Skeletal muscle satellite cell (primary cell): ENCODE data around the gene RRAS2.

ENCODE experiments used
- H3K27me3 ChIP-seq: 2 replicates; pipeline ENCODE4 v1.7.0; 2013; ENCODE audit warnings: low read length; ENCODE audit not compliant: control insufficient read depth, insufficient read depth
- H3K36me3 ChIP-seq: 2 replicates; pipeline ENCODE4 v1.7.0; 2013; ENCODE audit warnings: mild to moderate bottlenecking, control low read depth, low read length; ENCODE audit not compliant: insufficient read depth
- H3K4me1 ChIP-seq: 2 replicates; pipeline ENCODE4 v1.7.0; 2013; ENCODE audit warnings: low read length; ENCODE audit not compliant: control insufficient read depth, insufficient read depth
- H3K4me2 ChIP-seq: 2 replicates; pipeline ENCODE4 v1.7.0; 2013; ENCODE audit warnings: mild to moderate bottlenecking, low read length
- H3K4me3 ChIP-seq: 2 replicates; pipeline ENCODE4 v1.7.0; 2013; ENCODE audit warnings: low read length
- H3K9ac ChIP-seq: 2 replicates; pipeline ENCODE4 v1.7.0; 2013; ENCODE audit warnings: mild to moderate bottlenecking, low read depth, low read length, moderate library complexity
- H3K9me3 ChIP-seq: replicated peaks from 2 replicates; pipeline ENCODE4 v1.7.0; 2013; ENCODE audit warnings: mild to moderate bottlenecking, control low read depth, low read length

RRAS2 gene

DNA sequence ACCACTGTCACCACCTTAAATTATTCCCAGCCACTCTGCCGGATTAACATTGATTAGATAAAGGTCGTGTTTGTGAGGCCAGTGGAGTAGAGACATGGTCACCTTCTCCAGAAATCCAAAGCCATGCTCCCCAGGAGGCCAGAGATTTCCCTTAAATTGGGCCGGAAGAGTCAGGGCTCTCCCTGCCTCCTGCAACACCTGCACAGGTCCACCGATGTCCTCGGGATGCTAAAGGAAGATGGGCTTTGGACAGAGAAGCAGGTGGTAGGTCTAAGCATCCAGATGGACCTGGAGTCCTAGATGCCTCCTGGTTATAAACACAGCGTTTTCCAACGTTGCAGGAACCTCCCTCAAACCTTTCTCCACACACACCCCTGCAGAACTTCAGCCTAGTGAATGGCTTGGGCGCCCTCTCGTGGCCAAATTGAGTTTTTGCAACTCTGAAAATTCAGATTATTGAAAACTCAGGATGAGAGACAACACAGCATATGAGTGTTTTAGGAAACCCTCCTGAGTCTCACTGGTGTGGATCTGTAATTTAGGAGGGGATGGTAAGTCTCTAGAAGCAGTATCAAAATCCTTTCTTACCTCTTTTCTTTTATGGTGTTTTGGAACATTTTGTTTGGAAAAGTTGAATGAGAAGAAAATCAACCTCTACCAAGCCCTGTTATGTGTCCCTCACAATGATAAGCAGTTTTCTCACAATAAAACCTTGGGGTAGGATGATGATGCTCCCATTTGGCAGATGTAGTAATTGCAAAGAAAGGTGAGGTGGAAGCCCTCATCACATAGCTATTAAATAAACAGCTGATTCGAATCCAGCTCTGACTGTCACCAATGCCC is 109.6 kb downstream of the RRAS2 start:
- Histone ChIP-seq H3K36me3 (no peaks in the 10 kb centered on the region), H3K4me3 (no peak overlapping the region), H3K9ac (no peak overlapping the region), H3K27me3 (peaks cover 65% of the 10 kb centered on the region), H3K4me2 (no peak overlapping the region), H3K4me1 (no peaks in the 10 kb centered on the region), H3K9me3 (no peaks in the 10 kb centered on the region)

DNA sequence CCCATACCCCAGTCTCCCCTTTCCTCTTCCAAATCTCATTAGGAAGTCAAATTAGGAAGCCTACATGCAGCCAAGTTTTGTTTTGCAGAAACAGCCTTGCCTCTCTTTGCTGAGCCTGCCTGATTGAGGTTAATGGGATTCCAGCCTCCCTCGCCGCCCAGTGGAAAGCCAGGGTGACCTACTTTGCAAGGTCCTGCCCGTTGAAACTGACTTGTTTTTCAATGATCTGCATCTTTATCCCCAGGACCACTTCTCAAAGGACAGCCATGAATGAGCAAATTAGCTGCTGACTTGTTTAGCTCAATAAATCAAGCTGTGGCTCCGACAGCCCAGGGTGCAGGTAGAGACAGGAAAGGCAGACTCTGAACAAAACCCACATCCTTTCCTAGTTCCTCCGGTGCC is 110.4 kb downstream of the RRAS2 start:
- H3K9me3 ChIP-seq = no peaks in the 10 kb centered on the region
- no peak overlapping the region for H3K4me3 ChIP-seq
- H3K4me2 ChIP-seq = no peak overlapping the region
- H3K27me3 ChIP-seq = peaks cover 62% of the 10 kb centered on the region
- H3K4me1 ChIP-seq = no peaks in the 10 kb centered on the region
- H3K9ac ChIP-seq = no peak overlapping the region
- H3K36me3 ChIP-seq = no peaks in the 10 kb centered on the region

DNA sequence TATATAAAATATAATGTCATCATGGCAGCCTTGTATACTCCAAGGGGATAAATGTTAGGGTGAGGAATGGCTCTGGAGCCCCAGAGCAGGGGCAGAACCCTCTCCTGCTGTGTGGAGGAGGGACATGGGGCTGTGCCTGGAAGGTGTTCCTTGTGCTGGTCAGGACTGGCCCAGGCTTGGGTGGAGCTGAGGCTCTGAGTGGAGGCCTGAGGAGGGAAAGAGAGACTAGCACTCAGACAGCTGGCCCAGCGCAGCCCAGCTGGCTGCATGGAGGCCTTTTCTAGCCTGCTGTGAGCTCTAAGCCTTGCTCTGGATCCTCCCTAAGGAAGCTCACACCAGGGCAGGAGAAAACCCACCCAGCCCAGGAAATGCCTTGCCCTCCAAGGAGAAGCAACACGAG is 113.5 kb downstream of the RRAS2 start:
- no peaks in the 10 kb centered on the region for H3K36me3 ChIP-seq
- no peak overlapping the region for H3K4me3 ChIP-seq
- no peak overlapping the region for H3K9ac ChIP-seq
- H3K4me1 ChIP-seq = no peaks in the 10 kb centered on the region
- H3K27me3 ChIP-seq = peaks cover 45% of the 10 kb centered on the region
- H3K9me3 ChIP-seq = no peaks in the 10 kb centered on the region
- H3K4me2 ChIP-seq = no peak overlapping the region

DNA sequence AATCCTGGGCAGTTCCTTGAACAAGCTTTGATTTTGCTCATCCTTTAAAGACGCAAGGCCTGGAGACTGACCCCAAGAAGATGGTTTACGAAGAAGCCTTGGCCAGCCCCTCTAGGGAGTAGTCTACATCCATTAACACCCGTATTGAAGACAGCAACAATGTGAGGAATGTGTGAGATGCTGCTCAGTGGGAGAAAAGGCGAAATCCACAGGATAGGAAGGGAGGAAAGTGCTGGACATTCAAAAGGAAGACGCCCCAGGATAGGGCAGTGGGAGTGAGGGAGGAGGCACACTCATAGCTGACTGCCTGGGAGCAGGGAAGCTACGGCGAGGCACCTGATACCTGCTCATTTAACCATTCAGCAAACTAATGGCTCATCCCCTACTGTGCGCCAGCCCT is 114.1 kb downstream of the RRAS2 start:
- H3K9me3 ChIP-seq = no peaks in the 10 kb centered on the region

DNA sequence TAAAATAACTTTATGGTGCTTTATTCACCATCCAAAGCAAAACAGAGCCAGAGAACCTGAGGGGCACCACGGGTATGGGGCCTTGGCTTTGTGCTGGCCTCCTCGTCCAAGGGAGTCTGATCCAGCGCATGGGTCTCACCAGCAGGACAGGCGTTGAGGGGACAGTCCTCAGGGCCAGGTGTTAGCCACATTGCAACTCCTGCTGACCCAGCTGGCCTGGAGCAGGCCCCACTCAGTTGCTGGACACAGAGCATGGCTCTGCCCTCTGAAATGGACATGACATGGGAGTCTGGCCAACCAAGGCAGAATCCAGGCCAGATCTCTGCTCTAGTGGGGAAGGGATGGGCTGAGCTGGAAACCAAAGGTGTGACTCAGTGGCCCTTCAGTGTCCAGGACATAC is 116.2 kb downstream of the RRAS2 start:
- peaks cover 46% of the 10 kb centered on the region for H3K27me3 ChIP-seq
- H3K4me2 ChIP-seq = no peak overlapping the region
- H3K36me3 ChIP-seq = no peaks in the 10 kb centered on the region
- H3K9me3 ChIP-seq = no peaks in the 10 kb centered on the region
- H3K4me1 ChIP-seq = no peaks in the 10 kb centered on the region
- no peak overlapping the region for H3K4me3 ChIP-seq
- no peak overlapping the region for H3K9ac ChIP-seq

More for the DNA sequence above, 114.1 kb downstream of the RRAS2 start:
- H3K4me1 ChIP-seq = no peaks in the 10 kb centered on the region
- H3K36me3 ChIP-seq = no peaks in the 10 kb centered on the region
- no peak overlapping the region for H3K4me2 ChIP-seq
- H3K4me3 ChIP-seq = no peak overlapping the region
- H3K9ac ChIP-seq = no peak overlapping the region
- peaks cover 42% of the 10 kb centered on the region for H3K27me3 ChIP-seq

DNA sequence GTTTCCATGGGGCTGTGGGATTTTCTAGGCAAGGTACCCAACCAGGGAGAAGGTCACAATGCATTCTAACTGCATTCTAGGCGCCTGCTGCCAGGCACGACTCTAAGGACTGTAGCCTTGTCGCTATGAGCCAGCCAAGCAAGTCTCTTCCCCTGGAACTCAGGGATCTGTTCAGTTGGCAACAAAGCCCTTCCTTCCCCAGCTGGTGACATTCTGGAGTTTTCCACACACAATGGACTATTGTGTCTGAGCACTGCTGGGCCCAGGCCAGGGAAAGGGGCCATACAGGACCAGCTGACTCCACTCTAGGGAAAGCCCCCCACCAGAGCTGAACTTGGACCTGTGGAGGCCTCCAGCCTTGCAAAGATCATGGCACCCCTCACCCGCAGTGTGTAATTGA is 116.8 kb downstream of the RRAS2 start:
- Histone ChIP-seq H3K27me3 (peaks cover 47% of the 10 kb centered on the region), H3K4me2 (no peak overlapping the region), H3K9me3 (no peaks in the 10 kb centered on the region), H3K9ac (no peak overlapping the region), H3K4me3 (no peak overlapping the region), H3K4me1 (no peaks in the 10 kb centered on the region), H3K36me3 (no peaks in the 10 kb centered on the region)

DNA sequence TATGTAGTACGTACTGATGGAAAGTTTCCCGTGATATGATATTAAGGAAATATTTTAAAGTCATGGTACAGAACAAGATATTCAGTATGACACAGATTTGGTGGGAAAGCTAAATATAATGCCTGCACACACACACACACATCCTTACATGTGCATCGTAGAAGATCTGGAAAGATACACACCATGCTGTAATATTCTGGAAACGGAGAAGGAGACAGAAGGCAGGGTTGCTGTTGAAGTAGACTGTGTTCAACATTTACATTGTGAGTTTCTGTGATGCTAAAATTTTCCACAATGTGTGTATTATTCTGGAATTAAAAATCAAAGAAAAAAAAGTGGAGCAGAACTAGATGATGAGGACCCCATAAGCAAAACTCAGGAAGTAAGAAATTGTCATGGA is 118.0 kb downstream of the RRAS2 start:
- Histone ChIP-seq H3K4me3 (no peak overlapping the region), H3K4me2 (no peak overlapping the region), H3K36me3 (no peaks in the 10 kb centered on the region), H3K4me1 (no peaks in the 10 kb centered on the region), H3K9me3 (no peaks in the 10 kb centered on the region), H3K27me3 (peaks cover 51% of the 10 kb centered on the region), H3K9ac (no peak overlapping the region)

DNA sequence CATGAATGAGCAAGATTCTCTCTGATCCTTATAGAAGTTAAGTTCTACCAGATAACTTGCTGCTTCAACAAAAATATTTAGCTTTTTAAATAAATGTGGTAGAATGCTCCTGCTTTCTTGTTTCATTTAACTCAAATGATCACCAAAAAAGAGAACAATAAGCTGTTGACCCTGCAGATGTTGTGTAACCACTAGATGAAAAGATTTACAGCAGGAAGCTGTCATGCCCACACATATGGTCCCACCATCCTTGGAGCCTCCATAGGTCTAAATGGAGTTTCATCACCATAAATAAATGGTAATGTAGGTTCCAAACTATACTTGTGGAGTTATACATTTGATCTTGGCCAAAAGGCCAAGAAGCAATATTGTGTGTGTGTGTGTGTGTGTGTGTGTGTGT is 118.8 kb downstream of the RRAS2 start:
- H3K4me3 ChIP-seq = no peak overlapping the region
- H3K4me2 ChIP-seq = no peak overlapping the region
- H3K4me1 ChIP-seq = no peaks in the 10 kb centered on the region
- no peaks in the 10 kb centered on the region for H3K9me3 ChIP-seq
- no peak overlapping the region for H3K9ac ChIP-seq
- peaks cover 56% of the 10 kb centered on the region for H3K27me3 ChIP-seq
- H3K36me3 ChIP-seq = no peaks in the 10 kb centered on the region

DNA sequence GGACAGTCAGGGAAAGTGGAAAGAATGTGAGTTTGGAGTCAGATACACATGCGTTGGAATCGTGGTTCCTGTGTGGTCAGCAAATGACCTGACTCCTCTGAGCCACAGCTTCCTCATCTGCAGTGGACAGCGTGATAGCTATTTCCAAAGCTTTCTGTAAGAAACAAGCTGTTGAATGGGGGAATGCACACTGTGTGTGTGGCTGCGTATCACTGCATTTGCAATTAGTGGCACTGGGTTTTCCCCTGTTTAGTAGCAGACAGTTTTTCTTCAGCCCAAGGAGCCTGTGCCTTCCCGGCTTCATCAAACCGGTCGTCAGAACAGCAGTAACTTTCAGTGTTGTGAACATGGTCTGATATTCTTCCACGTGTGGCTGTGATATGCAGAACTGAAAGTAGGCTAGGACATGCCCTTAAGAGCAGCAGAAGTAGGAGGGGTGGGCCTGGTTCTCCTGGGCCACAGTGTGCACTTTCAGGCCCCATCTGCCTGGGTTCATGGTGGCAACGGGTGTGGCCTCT is 121.5 kb downstream of the RRAS2 start:
- no peaks in the 10 kb centered on the region for H3K4me1 ChIP-seq
- H3K36me3 ChIP-seq = no peaks in the 10 kb centered on the region
- H3K4me2 ChIP-seq = no peak overlapping the region
- no peak overlapping the region for H3K4me3 ChIP-seq
- no peak overlapping the region for H3K9ac ChIP-seq
- H3K9me3 ChIP-seq = no peaks in the 10 kb centered on the region
- peaks cover 57% of the 10 kb centered on the region for H3K27me3 ChIP-seq

DNA sequence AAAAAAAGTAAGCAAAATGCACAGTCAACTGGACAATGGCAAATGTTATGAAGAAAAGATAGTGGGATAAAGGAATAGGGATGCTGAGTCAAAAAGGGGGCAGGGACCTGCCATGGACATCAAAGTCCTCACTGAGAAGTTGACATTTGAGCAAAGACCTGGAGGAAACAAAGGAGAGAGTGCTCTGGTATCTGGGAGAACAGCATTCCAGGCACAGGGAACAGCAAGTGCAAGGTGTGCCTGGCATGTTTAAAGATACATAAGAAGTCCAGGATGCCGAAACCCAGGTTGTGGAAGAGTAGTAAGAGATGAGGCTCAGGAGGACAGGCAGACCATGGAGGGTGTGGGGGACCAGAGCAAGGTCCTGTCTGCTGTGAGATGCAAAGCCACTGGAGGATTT is 123.3 kb downstream of the RRAS2 start:
- Histone ChIP-seq H3K4me2 (no peak overlapping the region), H3K27me3 (peaks cover 66% of the 10 kb centered on the region), H3K4me1 (no peaks in the 10 kb centered on the region), H3K9ac (no peak overlapping the region), H3K9me3 (no peaks in the 10 kb centered on the region), H3K36me3 (no peaks in the 10 kb centered on the region), H3K4me3 (no peak overlapping the region)

DNA sequence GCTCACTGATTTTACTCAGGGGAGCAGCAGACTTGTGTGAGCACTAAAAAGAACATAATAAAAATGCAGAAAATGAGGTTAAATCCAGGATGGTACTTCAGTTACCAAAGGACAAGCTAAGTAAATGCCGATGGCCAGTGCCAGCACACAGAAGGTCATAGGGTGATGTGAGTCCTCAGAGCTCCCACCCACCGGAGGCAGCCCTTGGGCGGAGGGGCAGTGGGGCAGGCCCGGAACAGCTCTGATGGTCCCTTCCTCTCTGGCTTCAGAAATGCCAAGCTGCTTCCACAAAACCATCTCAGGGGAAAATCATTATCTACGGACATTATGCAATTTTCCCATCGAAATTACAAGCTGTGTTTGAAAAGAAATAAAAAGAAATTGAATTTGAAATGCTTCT is 124.5 kb downstream of the RRAS2 start:
- Histone ChIP-seq H3K4me2 (no peak overlapping the region), H3K9me3 (no peaks in the 10 kb centered on the region)

DNA sequence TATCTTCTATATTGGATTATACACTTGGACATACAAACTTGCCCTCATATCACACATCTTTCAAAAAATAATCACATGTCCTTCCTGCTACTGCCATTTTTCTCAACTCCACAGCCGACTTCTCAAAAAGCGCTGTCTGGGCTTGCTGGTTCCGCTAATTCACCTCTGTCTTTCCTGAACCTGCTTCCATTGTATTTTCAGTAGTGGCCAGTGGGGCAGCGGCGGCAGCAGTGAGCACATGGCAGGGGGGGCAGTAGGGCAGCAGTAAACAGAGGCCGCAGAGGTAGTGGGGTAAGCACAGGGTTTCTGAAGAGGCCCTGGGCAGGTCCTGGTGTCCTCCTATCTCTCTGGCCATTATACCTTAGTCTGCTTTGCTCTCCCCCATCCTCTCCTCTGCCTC is 126.3 kb downstream of the RRAS2 start:
- Histone ChIP-seq H3K9me3 (no peaks in the 10 kb centered on the region), H3K4me1 (no peaks in the 10 kb centered on the region), H3K4me2 (no peak overlapping the region), H3K36me3 (no peaks in the 10 kb centered on the region), H3K4me3 (no peak overlapping the region), H3K9ac (no peak overlapping the region), H3K27me3 (peaks cover 59% of the 10 kb centered on the region)

More for the DNA sequence above, 124.5 kb downstream of the RRAS2 start:
- no peaks in the 10 kb centered on the region for H3K36me3 ChIP-seq
- H3K4me3 ChIP-seq = no peak overlapping the region
- H3K27me3 ChIP-seq = peaks cover 68% of the 10 kb centered on the region
- no peak overlapping the region for H3K9ac ChIP-seq
- no peaks in the 10 kb centered on the region for H3K4me1 ChIP-seq
